NCI-H460 (cell line): ENCODE results near the gene LGALS9. TPM values are rescaled to one million over a fixed set of nuclear protein-coding genes. Genes with fewer than 3 reads are reported as not detected.
"Not testable (repeated sequence)": the region's sequence is repeated elsewhere in the genome, so short reads cannot be mapped to it uniquely, and the experiment has no call there.

Source experiments
- DNase-seq: peaks from one replicate; pipeline ENCODE4 v3.0.0-alpha.2; 2016; ENCODE audit warnings: low read depth; ENCODE audit errors: extremely low read depth
- total RNA-seq: library from RNA; depleted of rRNA; stranded (reverse); fragments of >200 nt; shearing (Covaris generic); gene quantifications from 2 replicates; pipeline ENCODE4 v1.2.3, GENCODE V29; 2014

Gene LGALS9
- total RNA-seq, 1 experiment from 2014 or later, result 0.25 TPM

DNA sequence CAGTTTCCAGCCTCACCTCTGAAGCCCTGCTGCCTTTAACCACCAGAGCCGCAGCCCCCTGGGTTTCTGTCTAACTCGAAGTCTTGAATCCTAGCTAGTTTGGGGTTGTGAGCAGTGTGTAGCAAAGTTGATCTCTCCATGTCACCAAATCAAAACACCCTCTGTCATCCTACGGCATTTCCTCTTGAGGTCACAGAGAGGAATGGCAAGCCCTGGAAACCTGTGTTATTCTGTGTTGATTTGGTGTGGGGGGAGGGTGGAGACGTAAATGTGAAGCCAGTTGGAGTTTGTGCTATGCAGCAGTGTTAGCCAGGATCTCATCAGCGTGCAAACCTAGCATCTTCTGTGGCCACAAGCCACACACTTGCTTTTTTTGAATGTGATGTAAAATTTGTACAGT, 5.1 kb upstream of the LGALS9 start:
- DNase-seq, result no peak

DNA sequence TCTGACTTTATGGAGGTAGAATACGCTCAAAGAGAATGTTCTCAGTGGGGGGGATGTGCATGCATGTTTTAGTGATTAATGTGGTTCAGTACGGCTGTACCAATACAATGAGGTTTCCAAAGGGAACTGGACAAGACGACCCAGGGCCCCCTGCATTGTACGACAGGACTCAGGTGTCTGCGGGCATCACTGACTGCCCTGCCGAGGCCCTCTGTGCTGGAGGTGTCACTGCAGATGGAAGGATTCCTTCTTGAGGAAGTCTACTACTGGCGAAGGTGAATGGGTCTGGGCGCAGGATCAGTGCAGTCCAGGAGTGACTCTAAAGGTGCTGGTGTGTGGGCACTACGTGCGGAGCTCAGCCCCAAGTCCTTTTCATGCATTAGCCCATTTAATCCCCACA, 3.5 kb upstream of the LGALS9 start:
- DNase-seq, result no peak

DNA sequence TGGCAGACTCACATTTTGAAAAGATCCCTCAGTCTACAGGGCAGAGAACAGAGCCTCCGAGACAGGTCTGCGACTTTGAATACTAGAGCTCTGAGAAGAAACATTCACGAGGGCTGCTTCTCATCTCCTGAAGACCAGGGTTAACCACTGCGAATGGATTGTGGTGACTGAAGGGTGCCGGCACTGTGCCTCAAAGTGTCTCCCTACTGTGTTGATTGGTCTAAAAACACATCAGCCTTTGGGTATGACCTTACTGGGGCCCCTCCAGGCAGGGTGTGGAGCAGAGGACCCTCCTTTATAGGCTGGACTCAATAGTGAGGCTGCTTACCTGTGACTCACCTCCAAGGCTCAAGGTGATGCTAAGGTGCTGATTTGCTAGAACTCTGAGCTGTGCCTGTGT, 2.6 kb upstream of the LGALS9 start:
- no peak for DNase-seq

DNA sequence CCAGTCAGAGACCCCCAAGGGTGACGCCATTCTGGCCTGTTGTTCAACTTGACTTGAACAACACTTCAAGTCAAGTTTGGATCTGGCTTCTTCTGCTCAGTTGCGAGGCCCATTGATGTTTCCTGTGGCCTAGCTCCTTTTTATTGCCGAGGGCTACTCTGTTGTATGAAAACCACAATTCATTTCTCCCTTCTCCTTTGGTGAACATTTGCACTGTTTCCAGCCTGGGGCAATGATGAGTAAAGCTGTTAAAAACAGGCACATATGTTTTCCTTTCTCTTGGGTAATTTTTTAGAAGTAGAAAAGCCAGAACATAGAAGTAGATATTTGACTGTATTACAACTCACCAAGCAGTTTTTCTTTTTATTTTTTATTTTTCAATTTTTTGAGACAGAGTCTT, 1.7 kb upstream of the LGALS9 start:
- not testable (repeated sequence) for DNase-seq

DNA sequence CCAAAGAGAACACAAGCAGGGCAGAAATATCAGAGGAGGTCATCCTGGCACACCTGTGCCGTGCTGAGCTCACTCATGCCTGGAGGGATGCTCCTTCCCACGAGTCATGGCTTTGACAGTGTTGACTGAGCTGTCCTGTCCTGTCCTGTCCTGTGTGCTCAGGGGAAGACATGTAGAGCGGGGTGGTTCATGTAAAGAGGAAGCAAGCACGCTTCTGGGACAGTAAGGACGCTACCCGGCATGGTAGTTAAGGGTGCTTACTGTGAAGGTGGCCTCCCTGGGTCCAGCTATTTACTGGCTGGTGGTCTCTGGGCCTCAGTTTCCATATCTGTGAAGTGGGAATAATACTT, 398 bp downstream of the LGALS9 start:
- DNase-seq, result no peak

DNA sequence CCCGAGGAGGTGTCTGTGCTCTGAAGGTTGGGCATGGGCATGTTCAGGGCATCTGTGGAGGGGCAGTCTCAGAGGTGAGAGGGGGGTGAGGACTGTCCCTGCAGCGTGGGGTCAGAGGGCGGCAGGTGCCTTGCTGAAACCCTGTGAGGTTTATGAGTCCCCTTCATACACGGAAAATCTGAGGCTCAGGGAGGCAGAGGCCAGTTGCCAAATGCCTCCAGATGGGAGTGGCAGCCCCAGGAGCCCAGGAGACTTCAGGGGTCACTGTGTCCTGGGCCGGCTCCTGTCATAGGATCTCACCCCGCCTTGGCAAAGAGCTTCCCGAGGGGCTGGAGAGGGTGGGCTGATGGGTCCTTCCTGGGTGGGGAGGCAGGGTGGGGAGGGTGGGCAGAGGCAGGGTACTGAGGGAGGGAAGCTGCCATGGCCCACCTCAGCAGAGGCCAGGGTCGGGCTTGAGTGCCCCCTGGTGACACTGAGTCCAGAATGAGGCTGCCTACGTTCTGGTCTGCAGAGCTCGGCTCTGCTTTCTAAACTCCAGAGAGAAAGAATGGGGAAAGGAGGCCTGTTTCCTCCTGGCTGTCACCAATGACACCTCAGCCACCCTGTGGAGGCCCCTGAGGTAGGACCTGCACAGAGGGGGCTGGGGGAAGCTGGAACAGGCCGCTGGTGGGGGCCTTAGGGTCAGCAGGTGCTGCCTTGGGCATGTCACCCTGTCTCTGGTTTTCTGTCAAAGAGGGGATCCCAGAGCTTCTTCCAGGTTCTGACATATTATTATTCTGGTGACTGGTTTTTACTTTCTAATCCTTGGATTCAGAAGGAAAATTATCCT, 1.1 kb downstream of the LGALS9 start:
- DNase-seq, result no peak

DNA sequence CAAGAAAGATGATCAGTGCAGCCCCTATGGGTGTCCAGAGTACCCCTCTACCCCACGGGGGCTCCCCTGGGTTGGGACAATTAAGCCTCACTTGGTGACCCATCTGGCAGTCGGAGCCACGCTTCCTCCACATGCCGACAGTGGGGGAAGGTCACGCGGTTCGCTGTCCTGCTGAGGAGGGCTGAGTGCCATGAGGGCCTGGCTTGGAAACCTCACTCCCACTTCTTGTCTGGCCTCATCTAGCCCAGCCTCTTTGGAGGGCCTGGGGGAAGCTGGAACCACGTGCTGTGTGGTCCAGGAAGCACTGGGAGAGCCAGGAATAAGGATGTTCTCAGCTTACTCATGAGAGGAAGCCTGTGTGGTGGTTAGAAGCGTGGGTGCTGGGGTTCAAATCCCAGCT, 1.8 kb downstream of the LGALS9 start:
- not testable (repeated sequence) for DNase-seq

DNA sequence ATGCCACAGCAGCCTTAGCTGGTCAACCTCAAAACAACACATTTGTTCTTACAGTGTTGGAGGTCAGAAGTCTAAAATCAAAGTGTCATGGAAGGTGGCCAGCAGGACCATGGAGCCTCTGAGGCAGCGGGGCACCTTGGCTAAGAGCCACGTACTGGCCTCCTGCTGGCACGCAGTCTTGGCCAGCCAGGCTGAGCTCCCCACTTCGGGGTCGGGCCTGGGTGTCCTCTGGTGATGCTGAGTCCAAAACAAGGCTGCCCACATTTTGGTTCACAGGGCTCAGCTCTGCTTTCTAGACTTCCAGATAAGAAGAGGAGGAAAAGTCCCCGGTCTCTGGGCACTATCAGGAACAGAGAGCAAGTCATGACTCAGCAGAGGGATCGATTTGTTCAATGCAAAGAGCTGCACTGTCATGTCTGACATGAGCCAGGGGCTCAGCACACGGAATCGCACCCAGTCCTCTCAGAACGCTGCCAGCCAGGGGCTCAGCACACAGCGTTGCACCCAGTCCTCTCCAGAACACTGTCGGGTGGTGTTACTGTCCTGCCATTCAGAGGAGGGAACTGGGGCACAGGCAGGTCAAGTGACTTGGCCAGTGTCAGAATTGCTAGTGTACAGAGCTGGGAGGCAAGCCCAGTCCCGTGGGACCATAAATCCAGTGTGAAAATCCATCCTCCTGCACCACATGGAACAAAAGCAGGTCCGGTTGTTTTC, 2.5 kb downstream of the LGALS9 start:
- DNase-seq, result no peak

DNA sequence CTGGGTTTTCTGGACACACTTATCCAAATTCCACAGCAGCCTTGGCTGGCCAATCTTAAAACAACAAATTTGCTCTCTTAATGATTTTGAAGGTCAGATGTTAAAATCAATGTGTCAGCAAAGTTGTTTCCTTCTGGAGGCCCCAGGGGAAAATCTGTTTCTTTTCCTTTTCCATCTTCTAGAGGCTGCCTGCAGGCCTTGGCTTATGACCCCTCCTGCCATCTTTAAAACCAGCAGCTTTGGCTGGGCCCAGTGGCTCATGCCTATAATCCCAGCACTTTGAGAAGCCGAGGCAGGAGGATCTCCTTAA, 3.0 kb downstream of the LGALS9 start:
- DNase-seq, result no peak

DNA sequence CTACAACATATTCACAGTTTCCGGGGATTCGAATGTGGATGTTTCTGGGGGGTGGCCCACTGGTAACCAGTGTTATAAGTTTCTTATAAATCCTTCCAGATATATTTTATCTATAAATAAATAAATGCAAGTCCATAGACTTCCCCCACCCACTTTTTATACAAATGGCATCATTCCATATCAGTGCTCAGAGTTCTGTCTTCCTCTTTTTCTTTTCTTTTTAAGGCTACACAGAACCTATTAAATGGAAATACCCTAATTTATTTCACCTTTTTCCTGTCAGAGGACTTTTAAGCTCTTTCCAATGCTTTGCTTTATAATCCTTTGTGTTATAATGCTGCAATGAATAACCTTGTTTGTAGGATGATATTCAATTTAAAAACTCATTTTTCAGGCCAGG, 3.8 kb downstream of the LGALS9 start:
- no peak for DNase-seq

DNA sequence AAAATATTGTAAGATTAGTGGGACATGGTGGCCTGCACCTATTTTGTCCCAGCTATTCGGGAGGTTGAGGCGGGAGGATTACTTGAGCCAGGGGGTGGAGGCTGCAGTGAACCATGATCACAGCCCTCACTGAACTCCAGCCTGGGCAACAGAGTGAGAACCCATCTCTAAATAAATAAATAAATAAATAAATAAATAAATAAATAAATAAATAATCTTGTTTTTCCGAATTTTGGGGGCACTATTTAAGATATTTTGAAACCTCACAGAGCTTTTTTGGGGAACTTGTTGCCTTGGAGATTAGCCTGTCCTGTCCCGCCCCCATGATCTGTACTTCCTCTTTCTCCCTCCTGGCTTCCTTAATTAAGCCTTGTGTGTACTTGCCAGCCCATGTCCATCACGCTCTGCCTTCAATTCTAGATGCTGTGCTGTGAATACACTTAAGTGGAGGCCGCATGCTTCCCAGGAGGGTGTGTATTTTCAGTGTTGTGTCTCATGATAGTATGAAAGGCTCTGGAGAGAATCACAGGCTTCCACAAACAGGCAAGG, 4.4 kb downstream of the LGALS9 start:
- no peak for DNase-seq

DNA sequence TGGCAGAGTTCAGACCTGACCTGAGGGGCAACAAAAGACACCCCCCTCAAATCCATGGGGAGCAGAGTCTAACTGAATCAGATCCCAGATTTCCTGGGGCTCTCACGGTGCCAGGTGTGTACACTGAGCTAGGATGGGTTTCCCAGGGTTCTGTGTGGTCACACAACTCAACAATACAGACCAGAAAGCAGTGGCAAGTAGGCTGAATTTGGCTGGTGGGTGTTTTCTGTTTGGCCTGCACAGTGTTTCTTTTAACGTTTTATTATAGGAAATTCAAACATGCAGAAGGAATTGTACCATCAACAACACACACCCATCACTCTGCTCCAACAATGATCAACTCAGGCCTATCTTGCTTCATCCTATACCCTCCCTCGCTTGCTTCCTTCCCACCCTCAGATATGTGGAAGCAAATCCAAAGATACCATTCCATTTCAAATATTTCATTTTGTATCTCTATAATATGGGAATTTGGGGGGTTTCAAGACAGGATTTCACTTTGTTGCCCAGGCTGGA, 5.1 kb downstream of the LGALS9 start:
- DNase-seq, result not testable (repeated sequence)

DNA sequence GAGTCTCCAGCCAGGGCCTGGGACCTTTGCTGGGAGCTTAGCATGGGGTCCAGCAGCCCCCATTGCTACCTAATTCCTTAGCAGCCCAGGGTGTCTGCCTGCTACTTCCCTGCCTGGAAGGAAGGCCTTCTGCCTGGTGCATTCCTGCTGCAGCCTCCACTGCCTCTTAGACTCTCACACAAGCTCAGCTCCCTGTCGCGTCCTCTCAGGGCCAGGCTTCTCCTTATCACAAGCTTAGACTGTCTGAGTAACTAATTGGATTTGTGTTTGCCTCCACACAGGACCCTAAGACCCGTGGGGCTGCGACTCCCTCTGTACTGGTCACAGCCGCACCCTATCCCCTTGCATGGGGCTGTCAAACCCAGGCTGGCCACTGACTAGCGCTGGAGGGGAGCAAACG, 6.8 kb downstream of the LGALS9 start:
- not testable (repeated sequence) for DNase-seq

DNA sequence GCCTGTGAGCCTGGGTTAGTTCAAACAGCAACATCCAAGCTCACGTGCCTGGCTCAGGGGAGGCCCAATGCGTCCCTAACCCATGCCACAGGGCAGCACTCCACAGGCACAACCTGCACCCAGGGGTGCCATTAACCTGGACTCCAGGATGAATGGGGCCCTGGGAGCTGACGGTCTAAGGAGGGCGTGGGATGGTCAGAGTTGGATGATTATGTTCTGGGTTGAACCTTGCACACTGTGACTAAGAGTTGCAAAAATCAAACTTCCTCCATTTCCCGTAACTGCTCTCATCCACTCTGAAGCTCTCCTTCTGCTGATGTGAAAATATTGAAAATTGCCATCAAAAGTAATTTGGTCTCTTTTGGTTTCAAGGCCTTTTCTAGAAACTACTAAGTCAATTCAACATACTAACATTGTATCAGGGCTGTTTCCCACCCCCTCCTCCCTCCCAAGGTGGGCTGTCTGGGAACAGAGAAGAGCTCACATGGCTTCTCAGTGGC, 7.5 kb downstream of the LGALS9 start:
- DNase-seq, result not testable (repeated sequence)

DNA sequence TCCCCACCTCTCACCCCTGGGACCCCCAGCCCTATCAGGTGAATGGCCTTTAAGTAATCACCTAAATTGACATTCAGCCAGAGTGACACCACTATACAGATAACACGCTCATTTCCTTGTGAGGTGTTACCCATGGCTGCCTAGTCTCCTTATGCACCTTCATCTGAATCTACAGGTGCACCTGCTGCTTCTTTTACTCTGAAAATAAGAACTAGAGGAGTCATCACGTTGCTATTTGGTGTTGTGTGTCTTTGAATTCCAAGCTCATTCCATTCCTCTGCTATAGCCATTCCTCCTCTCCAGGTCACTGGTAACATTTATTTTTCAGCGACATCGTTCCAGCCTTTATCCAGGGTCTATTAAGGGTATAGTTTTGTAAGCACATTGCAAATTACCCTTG, 9.8 kb downstream of the LGALS9 start:
- DNase-seq, result no peak

DNA sequence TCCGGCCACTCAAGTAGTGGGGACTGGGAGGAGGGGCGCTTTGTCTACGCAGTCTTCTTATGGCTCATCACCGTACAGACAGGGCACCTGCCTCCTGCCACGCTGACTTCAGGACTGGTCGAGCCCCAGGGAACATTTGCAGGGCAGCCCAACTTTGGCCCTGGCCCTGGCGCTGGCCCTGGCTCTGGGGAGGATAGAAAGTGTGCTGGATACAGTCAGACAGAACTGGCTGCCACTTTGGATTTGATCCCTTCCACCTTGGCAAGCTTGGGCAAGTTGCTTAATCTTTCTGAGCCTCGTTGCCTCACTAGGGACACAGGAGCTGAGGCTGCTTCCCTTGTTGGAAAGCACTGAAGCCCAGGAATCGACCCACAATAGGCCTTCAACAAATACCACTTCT, 13.6 kb downstream of the LGALS9 start:
- no peak for DNase-seq

DNA sequence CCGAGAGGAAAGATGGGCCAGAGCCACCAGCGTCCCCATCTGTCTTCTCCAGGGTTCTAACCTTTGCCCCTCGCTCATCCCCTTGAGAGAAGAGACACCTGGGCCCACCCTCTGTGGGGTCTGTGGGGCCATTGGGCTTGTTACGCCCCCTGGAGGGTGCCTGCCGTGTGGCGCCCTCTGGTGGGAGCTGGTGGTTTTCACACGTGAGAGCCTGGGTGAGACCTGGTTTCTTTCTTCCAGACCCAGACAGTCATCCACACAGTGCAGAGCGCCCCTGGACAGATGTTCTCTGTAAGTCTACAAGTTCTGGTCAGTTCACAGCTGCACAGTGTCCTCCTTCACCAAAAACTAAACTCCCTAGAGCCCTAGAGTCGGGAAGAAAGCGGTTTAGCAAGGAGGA, 14.6 kb downstream of the LGALS9 start:
- not testable (repeated sequence) for DNase-seq

DNA sequence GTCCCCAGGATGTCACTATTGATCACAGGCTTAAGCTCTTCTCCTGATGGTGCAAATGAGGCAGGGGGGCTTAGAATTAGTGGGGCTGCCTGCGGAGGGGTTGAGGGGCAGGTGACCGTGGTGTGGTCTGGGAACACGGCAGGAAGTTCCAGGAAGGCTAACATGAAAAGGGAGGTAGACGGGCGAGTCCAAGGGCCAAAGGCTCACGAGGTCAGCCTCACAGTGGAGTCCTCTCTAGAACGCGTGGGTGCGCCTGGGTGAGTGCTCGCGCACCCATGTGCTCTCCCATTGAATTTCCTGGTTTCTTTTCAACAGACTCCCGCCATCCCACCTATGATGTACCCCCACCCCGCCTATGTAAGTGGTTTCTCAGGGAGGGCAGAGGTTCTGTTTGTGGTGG, 15.2 kb downstream of the LGALS9 start:
- DNase-seq, result no peak

DNA sequence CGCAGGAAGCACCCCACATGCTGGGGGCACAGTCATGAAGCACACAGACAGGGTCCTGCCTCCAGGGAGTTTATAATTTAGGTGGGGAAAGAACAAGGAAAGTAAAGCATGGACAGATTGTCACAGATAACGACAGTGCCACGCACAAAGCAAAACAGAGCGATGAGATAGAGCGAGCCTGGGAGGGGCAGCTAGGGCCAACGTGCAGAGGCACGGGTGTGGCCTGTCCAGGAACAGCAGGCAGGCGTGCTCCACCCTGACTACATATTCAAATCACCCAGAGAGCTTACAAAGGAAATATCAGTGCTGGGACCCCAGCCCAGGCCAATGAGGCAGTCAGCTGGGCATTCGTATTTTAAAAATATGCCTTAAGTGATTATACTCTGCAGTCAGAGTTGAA, 16.8 kb downstream of the LGALS9 start:
- DNase-seq, result no peak

DNA sequence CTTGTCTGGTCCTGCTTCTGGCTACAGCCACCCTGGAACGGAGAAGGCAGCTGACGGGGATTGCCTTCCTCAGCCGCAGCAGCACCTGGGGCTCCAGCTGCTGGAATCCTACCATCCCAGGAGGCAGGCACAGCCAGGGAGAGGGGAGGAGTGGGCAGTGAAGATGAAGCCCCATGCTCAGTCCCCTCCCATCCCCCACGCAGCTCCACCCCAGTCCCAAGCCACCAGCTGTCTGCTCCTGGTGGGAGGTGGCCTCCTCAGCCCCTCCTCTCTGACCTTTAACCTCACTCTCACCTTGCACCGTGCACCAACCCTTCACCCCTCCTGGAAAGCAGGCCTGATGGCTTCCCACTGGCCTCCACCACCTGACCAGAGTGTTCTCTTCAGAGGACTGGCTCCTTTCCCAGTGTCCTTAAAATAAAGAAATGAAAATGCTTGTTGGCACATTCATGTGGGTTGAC, 18.2 kb downstream of the LGALS9 start:
- DNase-seq, result not testable (repeated sequence)

DNA sequence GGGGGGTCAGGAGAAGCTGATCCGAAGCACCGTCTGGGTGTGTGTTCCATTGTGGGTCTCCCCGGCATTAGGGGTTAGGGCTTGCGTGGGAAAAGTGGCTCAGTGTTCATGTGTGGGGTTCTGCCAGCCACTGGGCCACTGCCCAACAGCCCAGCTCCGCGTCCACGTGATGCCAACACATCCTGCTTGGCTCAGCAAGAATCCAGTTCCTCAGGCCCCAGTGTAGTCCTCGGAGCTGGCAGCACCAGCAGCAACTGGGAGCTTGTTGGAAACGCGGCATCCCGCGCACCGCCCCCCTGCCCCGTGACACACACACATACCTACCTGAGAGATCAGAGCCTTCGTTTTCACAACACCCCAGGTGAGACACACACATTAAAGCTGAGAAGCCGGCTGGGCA, 18.9 kb downstream of the LGALS9 start:
- DNase-seq, result no peak

DNA sequence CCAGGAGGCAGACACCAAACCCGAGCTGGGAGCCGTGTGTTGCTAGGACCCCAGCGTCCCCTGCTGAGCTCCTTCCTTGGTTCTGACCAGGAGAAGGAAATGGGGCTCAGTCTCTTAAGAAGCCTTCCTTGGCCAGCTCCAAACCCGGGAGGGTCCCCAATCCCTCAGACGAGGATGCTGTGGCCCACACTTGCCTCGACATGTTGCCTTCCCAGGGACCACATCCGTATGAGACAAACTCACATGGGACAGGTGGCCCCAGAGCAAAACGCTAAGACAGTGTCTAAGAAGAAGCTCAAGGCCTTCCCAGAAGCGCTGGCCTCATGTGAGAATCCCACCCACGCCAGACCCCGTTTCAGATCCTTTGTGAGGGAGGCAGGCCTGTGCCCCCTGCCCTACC, 19.8 kb downstream of the LGALS9 start:
- no peak for DNase-seq
